Activated naive CD4-positive, alpha-beta T cell treated with anti-CD3 and anti-CD28 coated beads, Interleukin-2, amount 10 ng/mL, durations not matched to agents 7 days and 5 days (primary cell): ENCODE results near the gene MPP2.

Experiments used
- CTCF ChIA-PET: fragments of 350-600 bp; sonication (Branson Sonifier 250); formaldehyde crosslinking; loops from one replicate; lab custom pipeline; 2021; ENCODE audit warnings: antibody characterized with exemption; lab: Charles Lee
- DNase-seq: peaks from one replicate; pipeline ENCODE4 v3.0.0-alpha.2; 2020
- H3K27ac Mint-ChIP-seq: one replicate; pipeline ENCODE4 v1.8.0; 2021; ENCODE audit warnings: mild to moderate bottlenecking, moderate library complexity, mixed read lengths
- H3K27me3 Mint-ChIP-seq: one replicate; pipeline ENCODE4 v1.8.0; 2021; ENCODE audit warnings: mild to moderate bottlenecking, mixed read lengths
- H3K36me3 Mint-ChIP-seq: one replicate; pipeline ENCODE4 v1.8.0; 2021; ENCODE audit warnings: mixed read lengths
- H3K4me1 Mint-ChIP-seq: one replicate; pipeline ENCODE4 v1.8.0; 2021; ENCODE audit warnings: mixed read lengths
- H3K4me3 Mint-ChIP-seq: one replicate; pipeline ENCODE4 v1.8.0; 2021; ENCODE audit warnings: mild to moderate bottlenecking, moderate library complexity, mixed read lengths
- H3K9me3 Mint-ChIP-seq: one replicate; pipeline ENCODE4 v1.8.0; 2021; ENCODE audit warnings: mixed read lengths

The MPP2 gene

GRCh38 chr17:43882761-43883415 is 24.4 kb downstream of the MPP2 start:
- Mint-ChIP-seq H3K27ac (no peak overlapping the region), H3K9me3 (no peaks in the 10 kb centered on the region), H3K4me1 (no peaks in the 10 kb centered on the region), H3K27me3 (peaks cover 7% of the 10 kb centered on the region), H3K4me3 (no peak overlapping the region), H3K36me3 (no peaks in the 10 kb centered on the region)
- no peak for DNase-seq
- CTCF ChIA-PET, result no interaction called here

GRCh38 chr17:43881758-43882505 is 25.4 kb downstream of the MPP2 start:
- Mint-ChIP-seq H3K9me3 (no peaks in the 10 kb centered on the region), H3K27ac (no peak overlapping the region), H3K4me1 (no peaks in the 10 kb centered on the region), H3K36me3 (no peaks in the 10 kb centered on the region), H3K27me3 (peaks cover 8% of the 10 kb centered on the region), H3K4me3 (no peak overlapping the region)
- CTCF ChIA-PET, result interaction anchor here (1.1 to 4.5 kb wide), 5 partner anchors 9 to 105 kb away, joined by 3 to 31 read pairs (median 5); no protein-coding TSS in a partner anchor
- DNase-seq, result no peak

GRCh38 chr17:43881181-43881580 is 26.2 kb downstream of the MPP2 start:
- no peaks in the 10 kb centered on the region for H3K36me3 Mint-ChIP-seq

GRCh38 chr17:43880420-43880991 is 26.8 kb downstream of the MPP2 start:
- CTCF ChIA-PET, result interaction anchor here (0.7 to 4.5 kb wide), 16 partner anchors 8 to 288 kb away, joined by 3 to 32 read pairs (median 4); no protein-coding TSS in a partner anchor
- Mint-ChIP-seq H3K4me1 (no peaks in the 10 kb centered on the region), H3K4me3 (no peak overlapping the region), H3K36me3 (no peaks in the 10 kb centered on the region), H3K27me3 (peaks cover 11% of the 10 kb centered on the region), H3K9me3 (no peaks in the 10 kb centered on the region), H3K27ac (no peak overlapping the region)
- DNase-seq, result peak; percentile 64

More at GRCh38 chr17:43881181-43881580, 26.2 kb downstream of the MPP2 start:
- Mint-ChIP-seq H3K27me3 (peaks cover 11% of the 10 kb centered on the region), H3K4me3 (no peak overlapping the region), H3K4me1 (no peaks in the 10 kb centered on the region), H3K27ac (no peak overlapping the region), H3K9me3 (no peaks in the 10 kb centered on the region)
- CTCF ChIA-PET, result interaction anchor here (1.1 to 4.5 kb wide), 10 partner anchors 8 to 287 kb away, joined by 3 to 32 read pairs (median 5); no protein-coding TSS in a partner anchor
- DNase-seq, result no peak

GRCh38 chr17:43879723-43880419 is 27.5 kb downstream of the MPP2 start:
- no peaks in the 10 kb centered on the region for H3K4me1 Mint-ChIP-seq
- no peaks in the 10 kb centered on the region for H3K9me3 Mint-ChIP-seq
- H3K4me3 Mint-ChIP-seq, result no peak overlapping the region
- H3K36me3 Mint-ChIP-seq, result no peaks in the 10 kb centered on the region
- DNase-seq, result no peak
- H3K27me3 Mint-ChIP-seq, result peaks cover 12% of the 10 kb centered on the region
- CTCF ChIA-PET, result interaction anchor here (0.7 to 4.5 kb wide), 18 partner anchors 9 to 288 kb away, joined by 3 to 32 read pairs (median 5); no protein-coding TSS in a partner anchor
- H3K27ac Mint-ChIP-seq, result no peak overlapping the region

- DNase-seq, result peak; percentile 74
- no peak overlapping the region for H3K4me3 Mint-ChIP-seq
- CTCF ChIA-PET, result interaction anchor here (0.5 to 4.5 kb wide), 34 partner anchors 9 to 599 kb away, joined by 3 to 32 read pairs (median 4); partner anchors contain the start of genes CFAP97D1 and PPY
- H3K36me3 Mint-ChIP-seq, result no peaks in the 10 kb centered on the region
- no peaks in the 10 kb centered on the region for H3K9me3 Mint-ChIP-seq
- peaks cover 14% of the 10 kb centered on the region for H3K27me3 Mint-ChIP-seq
- no peaks in the 10 kb centered on the region for H3K4me1 Mint-ChIP-seq
- H3K27ac Mint-ChIP-seq, result no peak overlapping the region
These were observed 28.8 kb downstream of the MPP2 start for GRCh38 chr17:43878260-43879175.

- no peaks in the 10 kb centered on the region for H3K4me1 Mint-ChIP-seq
- H3K27ac Mint-ChIP-seq, result no peak overlapping the region
- peaks cover 16% of the 10 kb centered on the region for H3K27me3 Mint-ChIP-seq
- H3K36me3 Mint-ChIP-seq, result no peaks in the 10 kb centered on the region
- no peak overlapping the region for H3K4me3 Mint-ChIP-seq
- CTCF ChIA-PET, result interaction anchor here (0.5 to 4.5 kb wide), 34 partner anchors 9 to 600 kb away, joined by 3 to 32 read pairs (median 4); partner anchors contain the start of genes CFAP97D1 and PPY
- no peak for DNase-seq
- no peaks in the 10 kb centered on the region for H3K9me3 Mint-ChIP-seq
These were observed 29.7 kb downstream of the MPP2 start for GRCh38 chr17:43877451-43878155.

- Mint-ChIP-seq H3K27ac (no peak overlapping the region), H3K4me1 (no peaks in the 10 kb centered on the region), H3K36me3 (no peaks in the 10 kb centered on the region), H3K27me3 (peaks cover 16% of the 10 kb centered on the region), H3K4me3 (no peak overlapping the region), H3K9me3 (no peaks in the 10 kb centered on the region)
- DNase-seq, result no peak
- CTCF ChIA-PET, result interaction anchor here (0.8 to 2.7 kb wide), 5 partner anchors 16 to 239 kb away, joined by 3 to 16 read pairs (median 4); no protein-coding TSS in a partner anchor
These were observed 30.3 kb downstream of the MPP2 start for GRCh38 chr17:43877031-43877430.

- Mint-ChIP-seq H3K4me1 (no peaks in the 10 kb centered on the region), H3K9me3 (no peaks in the 10 kb centered on the region), H3K36me3 (no peaks in the 10 kb centered on the region), H3K4me3 (no peak overlapping the region), H3K27me3 (peaks cover 16% of the 10 kb centered on the region), H3K27ac (no peak overlapping the region)
- CTCF ChIA-PET, result no interaction called here
- DNase-seq, result no peak
These were observed 31.7 kb downstream of the MPP2 start for GRCh38 chr17:43875476-43876147.

- no peaks in the 10 kb centered on the region for H3K4me1 Mint-ChIP-seq
- peaks cover 28% of the 10 kb centered on the region for H3K27me3 Mint-ChIP-seq
- no peaks in the 10 kb centered on the region for H3K36me3 Mint-ChIP-seq
- CTCF ChIA-PET, result no interaction called here
- no peak overlapping the region for H3K27ac Mint-ChIP-seq
- no peaks in the 10 kb centered on the region for H3K9me3 Mint-ChIP-seq
- no peak for DNase-seq
- H3K4me3 Mint-ChIP-seq, result no peak overlapping the region
These were observed 33.0 kb downstream of the MPP2 start for GRCh38 chr17:43874293-43874692.

- H3K4me3 Mint-ChIP-seq, result no peak overlapping the region
- peaks cover 30% of the 10 kb centered on the region for H3K27me3 Mint-ChIP-seq
- no peak for DNase-seq
- H3K36me3 Mint-ChIP-seq, result no peaks in the 10 kb centered on the region
- CTCF ChIA-PET, result no interaction called here
- H3K27ac Mint-ChIP-seq, result no peak overlapping the region
- no peaks in the 10 kb centered on the region for H3K4me1 Mint-ChIP-seq
- no peaks in the 10 kb centered on the region for H3K9me3 Mint-ChIP-seq
These were observed 33.5 kb downstream of the MPP2 start for GRCh38 chr17:43873815-43874214.

- Mint-ChIP-seq H3K36me3 (no peaks in the 10 kb centered on the region), H3K4me1 (no peaks in the 10 kb centered on the region), H3K4me3 (no peak overlapping the region), H3K9me3 (no peaks in the 10 kb centered on the region), H3K27ac (no peak overlapping the region), H3K27me3 (peaks cover 35% of the 10 kb centered on the region)
- CTCF ChIA-PET, result no interaction called here
- no peak for DNase-seq
These were observed 34.2 kb downstream of the MPP2 start for GRCh38 chr17:43873091-43873490.
